Right lung (tissue), 5 donors: ENCODE results near the gene SEPTIN10. TPM values are rescaled to one million over a fixed set of nuclear protein-coding genes. Genes with fewer than 3 reads are reported as not detected.

Experiments used
- DNase-seq, 2 donors: peaks; one replicate each; pipeline ENCODE4 v3.0.0-alpha.2; 2013
- polyA plus RNA-seq, 5 donors: library from polyadenylated mRNA; unstranded; fragments of 120-200 nt; gene quantifications; one replicate each; pipeline versions ENCODE4 v1.2.1 to v1.2.3, GENCODE V29; 2013; ENCODE audit warnings: inconsistent platforms in 1 of 5, low replicate concordance in 1 of 5; ENCODE audit not compliant: insufficient read length in 5 of 5, insufficient read depth in 1 of 5

Gene SEPTIN10
- polyA plus RNA-seq, 5 donors = 99.4 to 162 (median 136) TPM

DNA sequence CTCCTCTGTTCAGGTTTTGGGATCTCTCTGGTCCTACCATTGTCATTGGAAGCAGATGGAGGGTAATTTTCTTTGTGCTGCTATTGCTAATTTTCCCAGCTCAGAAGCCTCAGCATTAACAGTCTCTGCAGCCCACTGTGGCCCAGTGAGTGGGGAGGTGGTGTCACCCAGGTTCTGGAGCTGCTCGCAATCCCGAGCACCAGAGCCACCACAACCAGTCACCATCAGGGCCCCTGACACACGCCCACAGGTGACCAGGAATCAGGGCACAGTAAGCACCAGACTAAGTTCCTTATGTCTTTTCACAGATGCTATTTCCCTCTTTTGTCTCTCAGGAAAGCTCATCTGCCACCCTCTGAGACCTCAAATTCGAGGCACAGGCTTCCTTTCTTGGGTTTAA is 87.9 kb downstream of the SEPTIN10 start:
- DNase-seq = no peak

DNA sequence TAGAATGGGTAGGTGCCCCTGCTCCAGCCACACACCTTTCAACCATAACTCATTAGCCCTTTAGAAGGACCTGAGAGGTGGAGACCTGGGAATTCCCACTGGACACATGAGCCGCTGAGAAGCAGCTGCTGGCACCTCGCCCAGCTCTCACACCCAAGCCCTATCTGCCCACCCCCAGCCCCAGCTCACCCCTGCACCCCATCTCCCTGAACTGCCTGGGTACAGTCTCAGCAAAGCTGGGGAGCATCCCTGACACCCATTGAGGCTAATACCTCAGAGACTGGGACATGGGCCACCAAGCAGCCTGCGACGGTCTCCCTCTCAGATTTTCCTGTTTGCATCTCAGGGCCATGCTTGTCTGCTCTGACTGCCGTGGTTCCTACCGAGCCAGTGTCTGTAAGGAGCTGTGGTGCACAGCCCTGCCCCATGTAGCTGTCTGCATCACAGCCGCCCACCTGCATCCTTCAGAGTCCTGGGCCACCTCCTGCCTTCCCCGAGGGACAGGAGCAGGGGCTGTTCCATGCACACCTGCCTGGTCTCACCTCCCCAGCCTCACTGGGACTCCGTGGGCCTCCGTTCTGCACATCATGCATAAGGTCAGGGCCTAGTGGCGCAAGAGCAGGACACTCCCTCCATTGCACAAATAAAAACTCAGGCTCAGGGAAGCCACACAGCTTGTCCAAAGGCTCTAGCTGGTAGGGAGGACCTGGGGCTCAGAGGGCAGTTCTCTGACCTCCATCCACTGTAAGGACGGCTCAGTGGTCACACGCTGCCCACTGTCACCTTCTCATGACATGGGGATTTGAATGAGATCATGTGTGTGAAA is 90.0 kb downstream of the SEPTIN10 start:
- no peak for DNase-seq

DNA sequence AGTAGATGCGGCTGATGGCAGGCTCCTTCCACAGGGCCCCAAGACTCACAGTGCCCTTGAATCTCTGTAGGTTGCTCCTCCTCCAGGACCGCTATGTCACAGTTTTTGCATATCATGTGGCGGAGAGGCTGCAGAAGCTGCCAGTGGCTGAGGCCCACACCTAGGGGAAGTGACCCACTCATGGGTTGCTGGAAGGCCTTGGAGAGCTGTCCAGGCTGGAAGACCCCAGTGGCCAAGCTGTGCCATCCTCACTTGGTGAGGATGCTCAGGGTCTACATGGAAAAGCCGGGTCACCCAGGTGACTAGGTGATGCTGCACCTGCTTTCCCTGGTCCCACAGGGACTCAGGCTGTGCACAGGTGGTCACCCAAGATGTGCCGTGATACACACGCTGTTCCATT is 90.6 kb downstream of the SEPTIN10 start:
- no peak for DNase-seq

DNA sequence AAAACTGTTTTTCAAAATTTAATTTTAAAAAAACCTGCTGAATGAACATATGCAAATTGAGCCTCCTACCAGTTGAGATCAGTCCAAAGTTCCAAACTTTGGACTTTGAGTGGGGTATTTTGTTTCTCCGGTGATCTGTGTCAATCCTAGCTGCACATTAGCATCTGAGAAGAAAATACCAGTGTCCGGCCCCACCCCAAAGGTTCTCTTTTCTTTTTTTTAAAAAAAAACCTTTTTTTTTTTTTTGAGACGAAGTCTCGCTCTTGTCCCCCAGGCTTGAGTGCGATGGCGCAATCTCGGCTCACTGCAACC is 91.7 kb downstream of the SEPTIN10 start:
- DNase-seq = no peak

DNA sequence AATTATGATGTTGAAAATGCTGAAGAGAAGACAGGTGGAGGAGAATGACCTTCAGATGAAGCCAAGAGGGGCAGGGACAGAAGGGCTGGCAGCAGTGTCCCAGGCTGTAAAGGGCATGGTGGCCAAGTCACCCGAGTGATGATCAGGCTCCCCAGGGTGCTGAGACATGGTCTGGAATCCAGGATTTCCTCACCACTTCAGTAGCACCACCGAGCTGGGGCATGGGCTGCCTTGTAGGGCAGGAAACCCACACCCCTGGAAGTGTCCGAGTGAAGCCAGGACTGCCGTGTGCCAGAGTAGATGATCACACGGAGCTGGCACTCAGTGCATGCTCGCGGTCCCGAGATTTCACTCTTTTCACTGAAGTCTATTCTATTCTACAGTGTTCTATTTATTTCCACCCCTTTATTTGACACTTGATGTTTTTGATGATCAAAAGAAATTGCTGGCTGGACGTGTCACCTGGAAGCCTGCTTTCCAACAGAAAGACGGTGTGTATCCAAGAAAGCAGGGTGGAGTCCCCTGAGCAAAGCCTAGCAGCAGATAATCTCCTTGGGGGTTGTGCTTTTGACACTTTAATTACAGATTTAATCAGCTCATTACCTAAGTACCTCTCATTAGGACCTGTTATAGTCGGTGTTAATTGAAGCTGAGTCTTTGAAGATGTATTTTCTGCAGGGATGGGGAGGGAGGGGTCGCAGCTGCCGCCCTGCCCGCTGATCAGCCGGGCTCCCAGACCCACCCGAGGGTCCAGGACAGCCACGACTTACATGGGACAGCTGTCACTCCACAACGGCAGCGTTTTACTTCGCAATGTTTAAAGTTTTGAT is 92.3 kb downstream of the SEPTIN10 start:
- no peak for DNase-seq

DNA sequence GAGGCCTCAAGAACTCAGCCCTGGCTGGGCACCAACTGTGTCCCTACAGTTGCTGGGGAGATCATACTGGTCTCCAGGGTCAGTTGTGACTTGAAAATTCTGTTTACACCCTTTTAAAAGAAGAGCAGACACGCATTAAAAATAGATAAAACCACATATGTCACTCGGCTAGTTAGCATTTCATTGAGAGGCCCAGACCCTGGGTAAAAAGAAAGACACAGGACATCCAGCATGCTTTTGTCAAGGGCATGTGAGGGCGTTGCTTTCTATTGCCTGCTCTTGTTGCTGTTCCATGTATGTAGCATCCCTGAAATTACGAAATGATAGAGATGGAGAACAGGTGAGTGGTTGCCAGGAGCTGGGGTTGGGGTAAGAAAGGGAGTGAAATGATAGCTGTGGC is 94.3 kb downstream of the SEPTIN10 start:
- DNase-seq = no peak

DNA sequence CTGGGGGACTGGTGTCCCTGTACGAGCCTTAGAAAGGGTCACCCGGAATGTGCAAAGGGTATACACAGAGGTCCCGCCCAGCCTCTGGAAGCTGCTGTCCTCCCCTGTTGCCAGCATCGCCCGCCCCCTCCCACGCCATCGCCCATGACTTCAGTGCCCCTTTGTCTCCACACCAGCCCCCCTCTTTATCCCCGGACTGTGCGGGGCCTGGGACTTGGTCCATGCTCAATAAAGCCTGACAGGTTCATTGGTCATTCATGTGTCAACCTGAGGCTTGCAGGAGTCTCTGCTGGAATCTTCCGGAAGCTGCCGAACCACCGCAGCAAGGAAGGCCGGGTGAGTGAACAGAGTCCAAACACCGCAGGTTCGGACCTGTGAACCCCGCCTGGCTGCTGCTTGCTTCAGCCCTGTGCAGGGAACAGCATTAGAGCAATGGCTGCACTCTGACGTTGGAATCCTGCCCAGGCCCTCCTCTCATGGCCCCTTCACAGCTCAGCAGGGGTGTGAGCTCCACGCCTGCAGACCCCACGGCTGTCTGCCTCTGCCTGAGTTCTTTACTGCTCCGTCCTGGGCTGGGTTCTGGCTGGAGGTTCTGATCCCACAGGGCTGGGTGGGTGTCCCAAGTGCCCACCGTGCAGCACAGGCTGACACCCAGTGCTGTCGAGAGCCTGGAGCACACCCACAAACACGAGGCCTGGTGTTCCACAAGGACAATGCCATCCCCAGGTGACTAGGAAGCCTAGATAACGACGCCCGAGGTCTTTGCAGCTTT is 96.5 kb downstream of the SEPTIN10 start:
- no peak for DNase-seq

DNA sequence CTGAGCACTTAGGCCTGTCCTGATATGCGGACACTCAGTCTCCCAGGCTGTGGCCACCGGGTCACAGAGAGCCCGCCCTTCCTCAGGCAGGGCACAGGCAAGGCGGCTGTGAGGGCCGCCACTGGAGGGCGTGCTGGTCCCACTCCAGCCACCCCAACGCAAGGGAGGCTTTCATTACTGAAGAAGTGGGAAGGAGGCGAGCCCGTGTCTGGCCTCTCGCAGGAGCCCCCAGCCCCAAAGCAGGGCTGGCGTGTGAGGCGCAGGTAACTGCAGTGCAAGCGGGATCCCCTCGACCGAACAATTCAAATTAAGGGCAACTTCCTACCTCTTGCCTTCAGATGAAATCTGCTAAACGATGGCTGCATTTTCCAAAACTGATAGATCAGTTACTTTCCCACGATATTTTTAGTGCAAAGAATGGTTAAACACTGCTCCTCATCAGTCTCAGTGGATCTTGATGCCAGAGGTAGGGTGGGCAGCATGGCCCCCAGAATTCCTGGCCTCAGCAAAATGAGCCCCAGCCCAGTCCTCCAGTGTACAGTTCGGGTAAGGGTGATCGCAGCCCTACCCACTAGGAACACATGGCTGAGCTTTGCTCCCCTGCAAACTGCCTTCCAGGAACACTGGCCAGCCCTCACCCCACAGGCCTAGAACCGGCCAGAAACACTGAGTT is 97.2 kb downstream of the SEPTIN10 start:
- DNase-seq = no peak

DNA sequence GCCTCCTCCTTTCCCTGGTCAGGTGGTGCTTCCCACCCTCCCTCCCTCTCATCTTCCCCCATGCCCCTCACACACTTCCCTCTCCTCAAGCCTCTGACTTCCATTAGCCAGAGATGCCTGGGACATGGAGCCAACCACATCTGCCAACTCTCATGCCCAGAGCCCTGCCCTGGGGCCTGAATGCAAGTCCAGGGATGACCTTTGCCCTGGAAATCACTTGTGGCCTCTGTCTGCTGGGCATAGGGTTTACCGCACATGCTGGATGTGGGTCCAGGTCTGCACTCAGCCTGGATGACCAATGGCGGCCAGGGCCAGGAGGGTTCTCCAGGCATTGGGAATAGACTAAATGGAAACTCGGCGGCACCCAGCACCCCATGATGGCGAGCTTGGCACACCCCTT is 98.9 kb downstream of the SEPTIN10 start:
- no peak for DNase-seq

DNA sequence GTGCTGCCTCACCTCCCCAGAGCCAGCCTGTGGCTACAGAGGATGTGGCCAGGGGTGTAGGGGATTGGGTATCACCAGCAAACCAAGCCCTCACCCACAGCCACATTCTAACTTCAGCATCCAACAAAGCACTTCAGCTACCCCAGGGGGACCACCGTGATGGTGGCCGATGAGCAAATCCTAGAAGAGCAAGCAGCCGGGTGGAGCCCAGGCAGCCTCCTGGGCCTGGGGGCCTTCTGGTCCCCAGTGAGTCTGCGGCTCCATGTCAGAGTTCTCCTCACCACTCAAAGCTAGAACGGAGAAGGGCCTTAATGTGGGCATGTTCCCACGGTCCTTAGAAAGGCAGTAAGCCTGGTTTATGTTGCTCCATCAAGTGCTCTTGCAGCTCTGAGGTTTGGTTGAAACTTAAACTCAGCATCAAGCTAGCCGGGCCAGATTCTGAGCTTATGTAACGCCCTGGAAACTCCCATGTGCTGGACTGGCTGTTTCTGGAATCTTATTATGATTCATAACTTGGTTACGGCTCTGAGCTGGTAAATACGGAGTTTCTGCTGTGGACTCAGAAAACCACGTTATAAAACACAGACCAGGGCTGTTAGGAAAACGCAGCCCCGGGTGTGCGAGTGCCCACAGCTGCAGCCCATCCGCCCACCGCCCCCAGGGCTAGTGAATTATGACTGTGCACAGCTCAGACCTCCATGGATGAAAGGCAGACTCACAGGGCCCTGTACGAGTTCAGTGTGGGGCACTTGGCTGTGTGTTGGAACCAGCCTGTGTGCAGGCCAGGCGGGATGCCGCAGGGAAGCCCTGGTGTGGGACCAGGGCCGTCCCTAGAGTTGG is 99.8 kb downstream of the SEPTIN10 start:
- peak; percentile 20 to 46 for DNase-seq

DNA sequence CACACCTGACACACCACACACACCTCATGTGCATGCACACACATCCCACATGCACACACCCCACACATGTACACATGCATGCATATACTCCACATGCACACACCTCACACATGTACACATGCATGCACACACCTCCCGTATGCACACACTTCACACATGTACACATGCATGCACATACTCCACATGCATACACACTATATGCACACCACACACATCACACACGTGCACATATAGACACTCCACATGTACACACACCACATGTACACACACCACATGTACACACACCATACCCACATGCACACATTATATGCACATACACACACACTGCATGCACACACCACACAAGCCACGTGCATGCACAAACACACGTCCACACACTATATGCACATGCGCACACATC is 100.5 kb downstream of the SEPTIN10 start:
- DNase-seq = no peak

DNA sequence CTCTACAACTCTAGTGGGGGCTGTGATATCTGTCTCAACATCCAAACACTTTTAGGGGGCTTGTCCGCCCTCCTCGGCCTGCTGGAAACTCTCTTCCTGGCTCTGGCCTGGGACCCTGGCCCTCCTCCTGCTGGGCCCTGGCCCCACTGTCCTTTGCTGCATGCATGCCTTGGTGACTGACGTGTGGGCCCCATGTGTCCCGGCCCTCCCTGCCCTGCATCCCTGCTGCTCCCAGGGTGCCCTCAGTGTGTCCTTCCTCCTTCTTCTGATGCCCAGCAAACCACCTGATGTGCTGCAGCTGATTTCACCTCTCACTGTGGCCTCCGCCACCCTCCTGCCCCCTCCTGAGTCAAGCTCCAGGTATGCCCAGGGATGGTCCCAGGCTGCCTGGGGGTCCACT is 101.7 kb downstream of the SEPTIN10 start:
- no peak for DNase-seq

DNA sequence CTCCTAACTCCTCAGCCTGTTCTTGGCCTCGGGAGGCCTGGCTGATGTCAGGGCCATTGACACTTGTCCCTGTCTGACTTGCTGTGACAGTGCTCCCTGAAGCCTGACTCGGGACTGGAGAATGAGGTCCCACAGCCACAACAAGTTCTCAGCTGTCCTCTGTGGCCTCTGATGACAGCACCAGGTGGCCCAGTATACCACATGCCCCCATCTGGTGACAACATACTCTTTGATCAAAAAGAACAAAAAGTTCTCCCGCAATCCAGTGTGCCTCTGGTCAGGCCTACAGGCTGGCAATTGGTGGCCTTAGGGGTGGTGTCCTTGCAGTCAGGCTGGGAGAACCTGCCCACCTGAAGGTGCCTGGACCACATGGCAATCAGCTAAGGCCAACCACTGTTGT is 102.6 kb downstream of the SEPTIN10 start:
- no peak for DNase-seq

DNA sequence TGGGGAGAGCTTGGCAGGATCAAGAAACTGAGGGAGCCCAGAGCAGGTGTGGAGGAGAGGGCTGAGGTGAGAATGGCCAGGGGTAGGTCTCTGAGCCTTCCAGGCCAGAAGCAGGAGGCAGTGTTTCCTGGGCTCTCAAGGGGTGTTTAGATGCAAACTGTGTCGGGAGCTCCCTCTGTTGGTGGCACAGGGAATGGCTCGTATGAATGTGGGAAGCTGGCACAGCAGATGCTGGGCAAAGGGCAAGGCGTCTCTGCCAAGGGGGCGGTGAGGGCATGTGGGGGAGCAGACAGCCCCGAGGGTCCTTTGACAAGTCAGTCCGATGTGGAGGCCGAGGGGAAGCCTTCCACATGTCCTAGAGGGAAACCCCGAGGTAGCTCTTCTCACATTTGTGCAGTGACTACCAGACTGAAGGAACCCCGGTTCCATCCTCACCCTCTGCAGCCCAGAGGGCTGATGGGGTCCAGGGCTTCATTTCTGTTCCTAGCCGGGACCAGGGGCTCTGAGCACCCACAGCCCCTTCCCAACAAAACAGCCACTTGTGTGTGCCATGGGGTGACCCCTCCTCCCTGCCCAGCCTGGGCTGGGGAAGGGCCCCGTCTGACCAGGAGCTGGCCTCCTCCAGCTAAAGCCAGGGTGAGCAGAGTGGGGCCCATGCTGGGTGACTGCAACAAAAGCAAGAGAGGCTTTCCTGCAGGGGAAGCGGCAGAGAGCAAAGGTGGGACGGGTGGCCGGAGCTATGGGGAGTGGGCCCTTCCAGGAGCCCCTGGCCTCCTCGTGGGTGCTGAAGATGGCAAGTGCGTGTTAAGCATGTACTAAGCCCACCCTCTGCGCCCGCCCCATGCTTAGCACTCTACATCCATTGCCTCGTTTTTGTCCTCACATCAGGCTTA is 103.4 kb downstream of the SEPTIN10 start:
- peak in 1 of 2 donors; percentile 73 for DNase-seq

DNA sequence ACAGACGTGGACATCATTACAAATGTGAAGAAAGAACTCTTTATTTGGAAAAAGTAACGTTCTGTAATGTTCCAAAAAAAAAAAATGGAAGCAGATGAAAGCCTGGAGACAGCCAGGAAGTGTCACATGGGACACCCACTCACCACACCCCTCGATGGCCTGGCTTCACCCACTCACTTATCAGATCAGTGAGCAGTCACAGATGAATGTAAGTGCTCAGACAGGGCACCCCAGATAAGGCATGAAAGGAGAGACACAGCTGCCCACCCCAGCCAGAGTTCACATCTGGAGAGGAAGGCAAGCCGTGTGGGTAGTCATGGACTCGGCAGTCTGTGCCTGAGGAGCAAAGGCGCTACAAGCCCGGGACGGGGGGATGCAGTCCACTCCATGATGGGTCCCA is 105.2 kb downstream of the SEPTIN10 start:
- DNase-seq = no peak

DNA sequence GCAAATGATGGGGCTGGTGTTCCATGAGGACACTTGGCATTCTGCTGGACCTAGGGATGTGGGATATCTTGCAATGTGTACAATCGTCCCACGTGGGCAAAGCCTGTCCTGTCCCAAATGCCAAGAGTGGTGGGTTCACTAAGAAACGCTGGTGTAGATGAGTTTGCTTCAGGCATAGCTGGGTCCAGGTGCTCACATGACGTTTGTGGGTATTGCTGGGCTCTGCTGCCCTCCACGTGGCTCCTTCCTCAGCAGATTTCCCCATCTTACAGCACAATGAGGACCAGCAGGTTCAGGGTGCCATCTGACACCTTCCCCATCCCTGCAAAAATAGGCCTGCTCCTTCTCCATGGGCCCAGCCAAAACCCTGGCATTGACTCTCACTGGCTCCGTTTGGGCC is 105.9 kb downstream of the SEPTIN10 start:
- DNase-seq = no peak

DNA sequence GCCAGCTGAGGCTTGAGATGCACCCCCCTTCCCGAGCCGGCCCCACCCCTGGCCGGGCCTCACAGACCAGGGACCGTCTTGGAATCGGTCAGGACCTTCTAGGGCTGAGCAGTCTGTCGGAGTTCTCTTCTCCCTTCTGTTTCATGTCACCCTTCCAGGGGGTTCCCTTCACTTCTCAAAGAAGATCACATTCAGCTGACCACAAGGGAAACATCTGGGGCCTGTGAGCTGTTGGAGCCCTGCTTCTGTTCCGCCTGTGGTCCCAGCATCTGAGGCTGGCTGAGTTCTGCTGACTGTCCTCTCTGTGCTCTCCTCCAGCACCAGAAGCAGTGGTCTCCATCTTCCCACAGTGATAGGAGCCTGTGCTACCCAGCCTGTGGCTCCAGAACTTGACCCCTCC is 106.5 kb downstream of the SEPTIN10 start:
- no peak for DNase-seq

DNA sequence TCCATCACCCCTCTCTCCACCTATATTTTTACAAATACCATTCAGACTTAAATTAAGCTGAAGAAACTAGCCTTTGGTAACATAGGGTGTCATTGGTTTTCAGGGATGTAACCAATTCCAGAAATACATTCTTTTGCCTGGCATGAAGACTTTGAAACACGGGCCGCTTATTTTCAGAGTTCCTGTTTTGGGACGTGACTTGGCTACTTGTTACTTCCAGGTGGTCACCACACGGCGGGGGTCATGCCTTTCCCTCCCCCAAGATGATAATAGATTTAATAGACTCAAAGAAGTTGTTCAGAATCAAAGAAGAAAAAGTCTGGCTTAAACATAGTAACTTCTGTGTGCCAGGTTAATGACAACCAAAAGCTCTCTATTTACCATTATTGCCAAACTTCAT is 110.6 kb downstream of the SEPTIN10 start:
- no peak for DNase-seq

DNA sequence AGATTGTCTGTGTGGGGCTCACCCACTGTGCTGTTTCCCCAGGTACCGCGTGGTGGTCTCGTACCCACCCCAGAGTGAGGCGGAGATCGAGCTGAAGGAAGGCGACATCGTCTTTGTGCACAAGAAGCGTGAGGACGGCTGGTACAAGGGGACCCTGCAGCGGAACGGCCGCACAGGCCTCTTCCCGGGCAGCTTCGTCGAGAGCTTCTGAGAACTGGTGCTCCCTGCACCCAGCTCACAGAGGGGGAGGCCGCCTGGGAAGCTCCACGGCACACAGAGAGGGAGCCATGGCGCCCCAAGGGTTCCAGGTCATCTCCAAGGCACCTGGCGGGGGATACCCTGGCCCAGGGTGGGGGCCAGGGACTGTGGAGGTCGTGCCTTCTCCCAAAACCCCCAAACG is 112.3 kb downstream of the SEPTIN10 start:
- no peak for DNase-seq

DNA sequence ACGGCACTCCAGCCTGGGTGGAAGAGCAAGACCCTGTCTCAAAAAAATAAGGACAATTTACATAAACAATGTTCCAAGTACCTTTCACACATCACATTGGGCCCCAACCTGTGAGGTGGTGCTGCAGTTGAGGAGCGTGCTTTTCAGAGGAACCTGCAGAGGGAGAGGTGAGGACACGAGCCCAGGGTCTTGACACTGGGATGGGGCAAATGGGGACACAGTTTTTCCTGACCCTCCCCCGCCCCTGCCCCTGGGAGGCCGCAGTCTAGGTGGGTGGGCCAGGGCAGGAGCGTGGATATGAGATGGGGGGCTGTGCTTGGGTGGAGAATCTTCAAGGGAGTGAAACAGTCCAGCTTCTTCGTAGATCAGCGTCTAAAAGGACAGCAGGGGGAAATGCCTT is 112.9 kb downstream of the SEPTIN10 start:
- DNase-seq = no peak
